Neuronal stem cell (in vitro differentiated cells): ENCODE results near the gene HAT1.
"Not testable (repeated sequence)": the region's sequence is repeated elsewhere in the genome, so short reads cannot be mapped to it uniquely, and the experiment has no call there.

Experiments used
- DNase-seq: peaks from one replicate; pipeline ENCODE4 v3.0.0-alpha.2; 2013; ENCODE audit warnings: low spot score
- H2AFZ ChIP-seq: one replicate; pipeline ENCODE4 v1.6.1; 2013; ENCODE audit warnings: mild to moderate bottlenecking, low read length, inconsistent platforms
- H2AK5ac ChIP-seq: 2 replicates; pipeline ENCODE4 v1.6.1; 2013; ENCODE audit warnings: low read depth, mild to moderate bottlenecking, inconsistent platforms, low read length, moderate library complexity, mixed read lengths
- H2BK120ac ChIP-seq: 2 replicates; pipeline ENCODE4 v1.6.1; 2013; ENCODE audit warnings: low read depth, mild to moderate bottlenecking, inconsistent platforms, low read length, moderate library complexity, mixed read lengths
- H2BK12ac ChIP-seq: one replicate; pipeline ENCODE4 v1.6.1; 2013; ENCODE audit warnings: low read length, inconsistent platforms
- H2BK15ac ChIP-seq: 2 replicates; pipeline ENCODE4 v1.6.1; 2013; ENCODE audit warnings: mild to moderate bottlenecking, low read length, inconsistent platforms, mixed read lengths
- H2BK5ac ChIP-seq: one replicate; pipeline ENCODE4 v1.6.1; 2013; ENCODE audit warnings: inconsistent platforms, mild to moderate bottlenecking, low read length, moderate library complexity
- H3K14ac ChIP-seq: one replicate; pipeline ENCODE4 v1.6.1; 2013; ENCODE audit warnings: low read length, inconsistent platforms
- H3K18ac ChIP-seq: 2 replicates; pipeline ENCODE4 v1.6.1; 2013; ENCODE audit warnings: low read length, inconsistent platforms
- H3K23ac ChIP-seq: 2 replicates; pipeline ENCODE4 v1.6.1; 2013; ENCODE audit warnings: low read depth, mild to moderate bottlenecking, mixed read lengths, low read length, inconsistent platforms; ENCODE audit not compliant: poor library complexity
- H3K27ac ChIP-seq: replicated peaks from 3 replicates; pipeline ENCODE4 v1.5.1; 2013; ENCODE audit warnings: low read length, inconsistent platforms
- H3K27me3 ChIP-seq, 3 experiments: 2 replicates each; pipeline ENCODE4 v1.6.1; 2013; ENCODE audit warnings: low read length in 3 of 3, mild to moderate bottlenecking in 2 of 3, inconsistent platforms in 1 of 3, low read depth in 1 of 3, mixed read lengths in 1 of 3, moderate library complexity in 1 of 3; ENCODE audit not compliant: control insufficient read depth in 3 of 3, insufficient read depth in 3 of 3
- H3K36me3 ChIP-seq, 2 donors: replicated peaks in 1 of 2; 2 replicates each; pipeline ENCODE4 v1.6.1; 2013; ENCODE audit warnings: low read length in 2 of 2; ENCODE audit not compliant: control insufficient read depth in 2 of 2, insufficient read depth in 2 of 2
- H3K4ac ChIP-seq: 2 replicates; pipeline ENCODE4 v1.6.1; 2013; ENCODE audit warnings: inconsistent platforms, mild to moderate bottlenecking, low read length, moderate library complexity
- H3K4me1 ChIP-seq, 2 donors: 1 replicate in 1 of 2; 2 replicates in 1 of 2; pipeline ENCODE4 v1.6.1; 2013; ENCODE audit warnings: low read length in 2 of 2, low read depth in 1 of 2; ENCODE audit not compliant: control insufficient read depth in 2 of 2, insufficient read depth in 1 of 2
- H3K4me2 ChIP-seq: one replicate; pipeline ENCODE4 v1.6.1; 2013; ENCODE audit warnings: mild to moderate bottlenecking, low read length, inconsistent platforms; ENCODE audit not compliant: insufficient read depth, poor library complexity, severe bottlenecking
- H3K4me3 ChIP-seq, 2 donors: 2 replicates each; pipeline ENCODE4 v1.5.1; 2013; ENCODE audit warnings: low read length in 2 of 2, mild to moderate bottlenecking in 2 of 2, inconsistent platforms in 1 of 2, moderate library complexity in 1 of 2
- H3K79me1 ChIP-seq: one replicate; pipeline ENCODE4 v1.6.1; 2013; ENCODE audit warnings: low read depth, mild to moderate bottlenecking, inconsistent platforms, low read length, moderate library complexity
- H3K9ac ChIP-seq: one replicate; pipeline ENCODE4 v1.6.1; 2013; ENCODE audit warnings: mild to moderate bottlenecking, low read depth, low read length, inconsistent platforms; ENCODE audit not compliant: poor library complexity
- H3K9me3 ChIP-seq, 2 donors: replicated peaks in 1 of 2; 2 replicates each; pipeline versions ENCODE3 to v1.6.1; 2013; ENCODE audit warnings: low read length in 2 of 2, mild to moderate bottlenecking in 2 of 2, inconsistent platforms in 1 of 2, low read depth in 1 of 2, mixed read lengths in 1 of 2, moderate library complexity in 1 of 2; ENCODE audit not compliant: control insufficient read depth in 2 of 2, insufficient read depth in 1 of 2
- H4K8ac ChIP-seq: one replicate; pipeline ENCODE4 v1.6.1; 2013; ENCODE audit warnings: low read depth, mild to moderate bottlenecking, inconsistent platforms, low read length, moderate library complexity
- H4K91ac ChIP-seq: one replicate; pipeline ENCODE4 v1.6.1; 2013; ENCODE audit warnings: low read length, low read depth, mild to moderate bottlenecking, inconsistent platforms; ENCODE audit not compliant: poor library complexity
- WGBS, 2 donors: extraction: QIAGEN DNeasy Blood & Tissue Kit; methylation state at CpG; one replicate each; pipeline ENCODE4 v1.1.7; 2013; ENCODE audit warnings: missing lambda C conversion rate in 2 of 2, mixed read lengths in 1 of 2; ENCODE audit not compliant: insufficient read length in 2 of 2, insufficient replicate concordance in 1 of 2; ENCODE audit errors: extremely low coverage in 2 of 2; 5-methylcytosine and 5-hydroxymethylcytosine counted together

Gene HAT1

GRCh38 chr2:171997031-171997430 lies 74.8 kb downstream of the HAT1 start:
- not testable (repeated sequence) for H3K4me3 ChIP-seq, H3K9me3 ChIP-seq, H2BK5ac ChIP-seq, H3K14ac ChIP-seq, H3K9ac ChIP-seq, H3K79me1 ChIP-seq, H2AK5ac ChIP-seq, H3K23ac ChIP-seq, H3K36me3 ChIP-seq, H3K27ac ChIP-seq, H3K4me2 ChIP-seq, H2BK120ac ChIP-seq, H4K91ac ChIP-seq, H2AFZ ChIP-seq, H2BK15ac ChIP-seq, H3K4ac ChIP-seq, H3K4me1 ChIP-seq, H3K18ac ChIP-seq, H4K8ac ChIP-seq, DNase-seq, H2BK12ac ChIP-seq
- no CpG with 5 or more reads among the region's 5 CpGs for WGBS, 2 donors
- peaks cover 2 to 17% (median 9%) of the 10 kb centered on the region in 3 experiments for H3K27me3 ChIP-seq

DNA sequence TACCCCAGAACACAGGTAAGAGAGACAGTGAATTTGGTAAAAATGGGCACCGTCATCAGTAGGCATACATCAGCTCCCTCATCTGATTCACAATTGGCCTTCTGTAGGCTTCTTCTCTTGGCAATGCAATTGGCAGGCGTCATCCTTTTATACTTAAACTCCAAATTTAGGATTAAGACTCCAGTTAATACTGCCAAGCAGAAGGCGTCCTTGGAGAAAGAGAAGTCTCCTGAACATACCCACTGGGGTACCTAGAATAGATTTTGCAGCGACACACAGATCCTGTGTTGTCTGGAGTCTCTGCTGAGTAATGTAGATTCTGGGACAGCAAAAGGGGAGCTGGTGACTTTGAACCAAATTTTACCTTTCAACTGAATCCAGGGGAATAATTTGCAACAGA lies 76.9 kb downstream of the HAT1 start:
- H3K18ac ChIP-seq: no peak overlapping the region
- no peak overlapping the region for H3K4ac ChIP-seq
- no peak overlapping the region for H4K91ac ChIP-seq
- peaks cover 0 to 3% of the 10 kb centered on the region in 2 donors for H3K4me1 ChIP-seq
- no peak overlapping the region for H3K27ac ChIP-seq
- H2AFZ ChIP-seq: peak overlapping the region; percentile 92
- H3K4me2 ChIP-seq: peak overlapping the region; percentile 91
- no peaks in the 10 kb centered on the region for H3K36me3 ChIP-seq
- no peak overlapping the region for H3K23ac ChIP-seq
- peak overlapping the region; percentile 75 to 79 for H3K4me3 ChIP-seq
- no peaks in the 10 kb centered on the region for H3K79me1 ChIP-seq
- H3K27me3 ChIP-seq: peaks cover 2 to 17% (median 9%) of the 10 kb centered on the region in 3 experiments
- no CpG with 5 or more reads among the region's 4 CpGs for WGBS, 2 donors
- peak overlapping the region; percentile 50 for H3K9ac ChIP-seq
- no peaks in the 10 kb centered on the region for H3K9me3 ChIP-seq
- no peak overlapping the region for H2BK120ac ChIP-seq
- H2BK12ac ChIP-seq: no peak overlapping the region
- no peak overlapping the region for H2AK5ac ChIP-seq
- no peak overlapping the region for H2BK15ac ChIP-seq
- H4K8ac ChIP-seq: no peak overlapping the region
- H3K14ac ChIP-seq: no peak overlapping the region
- DNase-seq: no peak
- H2BK5ac ChIP-seq: no peak overlapping the region

DNA sequence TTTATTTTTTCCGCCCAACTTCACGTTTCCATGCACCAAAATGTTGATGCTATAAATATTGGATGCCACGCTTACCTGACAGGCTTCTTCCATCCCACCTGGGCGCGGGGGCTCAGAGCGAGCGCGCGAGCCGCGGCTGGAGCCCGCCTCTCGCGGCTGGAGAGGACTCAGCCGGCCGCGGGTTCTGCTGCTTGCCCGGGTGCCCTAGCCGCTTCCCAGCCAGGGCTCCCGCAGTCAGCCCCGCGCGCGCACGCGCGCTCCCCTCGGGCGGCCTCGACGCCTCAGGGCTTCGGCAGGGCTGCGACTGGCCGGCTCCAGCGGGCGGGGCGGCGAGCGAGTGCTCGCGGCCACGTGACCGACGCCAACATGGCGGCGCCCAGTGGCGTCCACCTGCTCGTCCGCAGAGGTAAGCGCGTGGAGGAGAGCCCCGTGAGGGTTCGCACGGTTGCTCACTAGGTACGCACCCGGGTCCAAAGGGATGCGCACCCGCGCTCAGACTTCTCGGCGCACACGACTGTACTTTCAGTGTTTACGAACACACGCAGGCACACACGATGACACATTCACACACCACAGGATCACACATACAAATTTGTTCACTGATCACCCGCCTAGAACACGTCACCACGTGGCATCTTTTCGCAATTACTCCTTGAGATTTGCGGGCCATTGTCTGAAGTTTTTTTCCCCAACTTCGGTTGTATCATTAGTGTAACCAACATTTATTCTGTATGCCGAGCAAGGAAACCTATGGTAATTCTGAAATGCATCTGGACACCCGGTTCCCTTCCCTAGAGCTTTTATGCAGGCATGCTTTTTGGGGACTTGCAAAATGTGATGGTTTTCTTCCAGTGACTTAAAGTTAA lies 77.6 kb downstream of the HAT1 start, which contains the start of gene METAP1D:
METAP1D (plus strand) TSS at position 350 of the 866 bp plus-strand sequence; CDS start at position 367, 17 bp downstream.
- H3K27ac ChIP-seq: no peak within 1 kb of the TSS
- no peaks in the 10 kb centered on the region for H3K9me3 ChIP-seq
- H2BK12ac ChIP-seq: no peak within 1 kb of the TSS
- H2BK15ac ChIP-seq: no peak within 1 kb of the TSS
- peak within 1 kb of the TSS; percentile 85 for H3K9ac ChIP-seq
- WGBS, 2 donors: no CpG with 5 or more reads among the region's 73 CpGs
- H3K27me3 ChIP-seq: peaks cover 2 to 17% (median 9%) of the 10 kb centered on the region in 3 experiments
- H3K18ac ChIP-seq: peak within 1 kb of the TSS; percentile 76
- H2AK5ac ChIP-seq: no peak within 1 kb of the TSS
- H4K91ac ChIP-seq: no peak within 1 kb of the TSS
- peak within 1 kb of the TSS; percentile 79 to 97 for H3K4me3 ChIP-seq
- peak within 1 kb of the TSS; percentile 91 for H3K4me2 ChIP-seq
- no peaks in the 10 kb centered on the region for H3K36me3 ChIP-seq
- DNase-seq: peak; percentile 89
- peak within 1 kb of the TSS; percentile 92 for H2AFZ ChIP-seq
- no peak within 1 kb of the TSS for H3K14ac ChIP-seq
- peak within 1 kb of the TSS; percentile 96 for H4K8ac ChIP-seq
- H3K79me1 ChIP-seq: no peaks in the 10 kb centered on the region
- H2BK5ac ChIP-seq: no peak within 1 kb of the TSS
- H3K4me1 ChIP-seq: peaks cover 0 to 3% of the 10 kb centered on the region in 2 donors
- no peak within 1 kb of the TSS for H3K4ac ChIP-seq
- H2BK120ac ChIP-seq: no peak within 1 kb of the TSS
- H3K23ac ChIP-seq: peak within 1 kb of the TSS; percentile 90

GRCh38 chr2:172000696-172001361 lies 78.6 kb downstream of the HAT1 start:
- no peak overlapping the region for H3K4ac ChIP-seq
- no peaks in the 10 kb centered on the region for H3K79me1 ChIP-seq
- H2BK120ac ChIP-seq: no peak overlapping the region
- H2AK5ac ChIP-seq: no peak overlapping the region
- peak overlapping the region; percentile 69 for H3K4me2 ChIP-seq
- H3K14ac ChIP-seq: no peak overlapping the region
- H3K9ac ChIP-seq: no peak overlapping the region
- no peak overlapping the region for H3K23ac ChIP-seq
- H3K9me3 ChIP-seq: no peaks in the 10 kb centered on the region
- H3K36me3 ChIP-seq: no peaks in the 10 kb centered on the region
- H3K27me3 ChIP-seq: peaks cover 2 to 17% (median 9%) of the 10 kb centered on the region in 3 experiments
- no peak overlapping the region for H3K27ac ChIP-seq
- peaks cover 0 to 3% of the 10 kb centered on the region in 2 donors for H3K4me1 ChIP-seq
- H2BK5ac ChIP-seq: no peak overlapping the region
- H3K4me3 ChIP-seq: peak overlapping the region in 1 of 2 donors; percentile 79
- peak overlapping the region; percentile 92 for H2AFZ ChIP-seq
- WGBS, 2 donors: no CpG with 5 or more reads among the region's 13 CpGs
- no peak overlapping the region for H4K8ac ChIP-seq
- DNase-seq: no peak
- H3K18ac ChIP-seq: no peak overlapping the region
- no peak overlapping the region for H4K91ac ChIP-seq
- no peak overlapping the region for H2BK12ac ChIP-seq
- no peak overlapping the region for H2BK15ac ChIP-seq
